Thoracic aorta (tissue), 2 donors: ENCODE measurements around the gene PUSL1. TPM values are rescaled to one million over a fixed set of nuclear protein-coding genes. Genes with fewer than 3 reads are reported as not detected.

ENCODE experiments used
- ATAC-seq: fragments of 150-250 bp; one replicate; pipeline ENCODE4 v1.8.0; 2017; ENCODE audit warnings: low read depth; ENCODE audit not compliant: insufficient number of reproducible peaks, low FRiP score
- DNase-seq: peaks from one replicate; pipeline ENCODE4 v3.0.0-alpha.2; 2020; ENCODE audit warnings: low spot score
- H3K27ac ChIP-seq, 2 donors: fragments of 200-600 bp; sonication (generic); 1 replicate in 1 of 2; 2 replicates in 1 of 2; pipeline ENCODE4 v1.5.1; 2016; ENCODE audit warnings: mild to moderate bottlenecking in 2 of 2, moderate library complexity in 2 of 2
- H3K27me3 ChIP-seq: fragments of 200-600 bp; sonication (generic); replicated peaks from 2 replicates; pipeline ENCODE4 v1.6.0; 2016; ENCODE audit warnings: mild to moderate bottlenecking; ENCODE audit not compliant: insufficient read depth
- H3K36me3 ChIP-seq: fragments of 200-600 bp; sonication (generic); one replicate; pipeline ENCODE4 v1.5.1; 2016
- H3K4me1 ChIP-seq, 2 donors: fragments of 200-600 bp; sonication (generic); 1 replicate in 1 of 2; 2 replicates in 1 of 2; pipeline versions ENCODE4 v1.5.1 to v1.6.0; 2016; ENCODE audit warnings: low read depth in 2 of 2, mild to moderate bottlenecking in 1 of 2; ENCODE audit not compliant: control insufficient read depth in 1 of 2
- H3K4me3 ChIP-seq: fragments of 200-600 bp; sonication (generic); 2 replicates; pipeline ENCODE4 v1.5.1; 2016; ENCODE audit warnings: mild to moderate bottlenecking
- H3K9me3 ChIP-seq: fragments of 200-600 bp; sonication (generic); 2 replicates; pipeline ENCODE4 v1.5.1; 2016
- total RNA-seq, 2 donors: library from RNA; depleted of rRNA; stranded (reverse); fragments of >200 nt; gene quantifications; one replicate each; pipeline versions ENCODE4 v1.1.0 to v1.2.3, GENCODE V29; 2016
- TF ChIP-seq, protein P1 (sequence below): fragments of 200-600 bp; sonication (generic); IDR thresholded peaks from one replicate; pipeline ENCODE4 v1.5.1; 2019; ENCODE audit warnings: antibody characterized with exemption

PUSL1 gene
- total RNA-seq, 2 donors from 2014 or later = 22.1 to 22.6 TPM

- H3K4me1 ChIP-seq = peaks cover 18 to 28% of the 10 kb centered on the region in 2 donors
- peaks cover 30% of the 10 kb centered on the region for H3K36me3 ChIP-seq
- H3K4me3 ChIP-seq = no peak overlapping the region
- no peaks in the 10 kb centered on the region for H3K27me3 ChIP-seq
- H3K27ac ChIP-seq = no peak overlapping the region
- no peak for ATAC-seq
- TF ChIP-seq, protein P1, sequence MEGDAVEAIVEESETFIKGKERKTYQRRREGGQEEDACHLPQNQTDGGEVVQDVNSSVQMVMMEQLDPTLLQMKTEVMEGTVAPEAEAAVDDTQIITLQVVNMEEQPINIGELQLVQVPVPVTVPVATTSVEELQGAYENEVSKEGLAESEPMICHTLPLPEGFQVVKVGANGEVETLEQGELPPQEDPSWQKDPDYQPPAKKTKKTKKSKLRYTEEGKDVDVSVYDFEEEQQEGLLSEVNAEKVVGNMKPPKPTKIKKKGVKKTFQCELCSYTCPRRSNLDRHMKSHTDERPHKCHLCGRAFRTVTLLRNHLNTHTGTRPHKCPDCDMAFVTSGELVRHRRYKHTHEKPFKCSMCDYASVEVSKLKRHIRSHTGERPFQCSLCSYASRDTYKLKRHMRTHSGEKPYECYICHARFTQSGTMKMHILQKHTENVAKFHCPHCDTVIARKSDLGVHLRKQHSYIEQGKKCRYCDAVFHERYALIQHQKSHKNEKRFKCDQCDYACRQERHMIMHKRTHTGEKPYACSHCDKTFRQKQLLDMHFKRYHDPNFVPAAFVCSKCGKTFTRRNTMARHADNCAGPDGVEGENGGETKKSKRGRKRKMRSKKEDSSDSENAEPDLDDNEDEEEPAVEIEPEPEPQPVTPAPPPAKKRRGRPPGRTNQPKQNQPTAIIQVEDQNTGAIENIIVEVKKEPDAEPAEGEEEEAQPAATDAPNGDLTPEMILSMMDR = no peak
- no peak for DNase-seq
- no peaks in the 10 kb centered on the region for H3K9me3 ChIP-seq
Observed at GRCh38 chr1:1267488-1268283, 40.7 kb upstream of the PUSL1 start.

GRCh38 chr1:1268284-1268682 lies 40.1 kb upstream of the PUSL1 start:
- Histone ChIP-seq H3K4me1 (peaks cover 18 to 30% of the 10 kb centered on the region in 2 donors), H3K36me3 (peaks cover 24% of the 10 kb centered on the region)

GRCh38 chr1:1270813-1271212 lies 37.6 kb upstream of the PUSL1 start:
- H3K36me3 ChIP-seq = peaks cover 11% of the 10 kb centered on the region
- ATAC-seq (no peak), DNase-seq (no peak)
- no peaks in the 10 kb centered on the region for H3K9me3 ChIP-seq
- H3K4me3 ChIP-seq = peak overlapping the region; percentile 15
- peaks cover 21 to 37% of the 10 kb centered on the region in 2 donors for H3K4me1 ChIP-seq
- TF ChIP-seq, protein P1 = no peak
- H3K27me3 ChIP-seq = no peaks in the 10 kb centered on the region
- no peak overlapping the region for H3K27ac ChIP-seq

More at GRCh38 chr1:1268284-1268682, 40.1 kb upstream of the PUSL1 start:
- H3K27me3 ChIP-seq = no peaks in the 10 kb centered on the region
- no peaks in the 10 kb centered on the region for H3K9me3 ChIP-seq
- TF ChIP-seq, protein P1 = no peak
- no peak for ATAC-seq
- H3K27ac ChIP-seq = no peak overlapping the region
- H3K4me3 ChIP-seq = no peak overlapping the region
- DNase-seq = no peak

DNA sequence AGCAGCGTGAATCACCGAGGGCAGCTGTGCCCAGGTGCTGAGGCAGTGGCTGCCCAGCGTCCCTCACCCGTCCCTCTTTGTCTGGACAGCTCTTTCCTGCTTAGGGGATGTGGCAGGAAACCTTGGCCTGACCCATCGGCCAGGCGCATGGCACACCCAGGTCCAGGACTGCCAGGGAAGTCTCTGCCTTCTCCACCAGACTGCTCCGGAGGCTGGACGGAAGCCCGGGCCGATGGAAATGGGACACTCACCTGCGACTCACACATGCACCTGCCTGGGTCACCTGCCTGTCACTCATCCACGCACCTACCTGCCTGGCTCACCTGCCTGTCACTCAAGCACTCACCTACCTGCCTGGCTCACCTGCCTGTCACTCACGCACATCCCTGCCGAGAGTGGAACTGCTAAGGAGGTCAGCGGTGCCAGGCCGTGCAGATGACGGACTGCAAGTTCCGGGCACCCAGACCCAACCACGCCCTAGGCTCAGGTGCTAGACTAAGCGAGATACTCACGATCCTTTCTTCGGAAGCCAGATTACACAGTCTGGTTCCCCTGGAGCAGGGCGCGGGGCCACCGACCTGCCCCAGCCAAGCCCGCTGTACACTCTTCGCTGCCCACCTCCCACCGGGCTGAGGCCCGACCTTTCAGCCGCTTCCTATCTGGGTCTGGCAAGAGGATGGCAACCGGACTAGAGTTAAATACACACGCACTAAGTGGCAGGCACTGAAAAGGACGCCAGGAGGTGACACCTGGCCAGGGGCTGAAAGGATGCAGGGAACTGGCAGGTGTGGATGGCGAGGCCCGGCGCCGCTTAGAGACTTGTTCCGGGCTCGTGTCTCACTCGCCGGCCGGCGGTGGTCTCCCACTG lies 35.8 kb upstream of the PUSL1 start:
- Histone ChIP-seq H3K4me3 (peak overlapping the region; percentile 97), H3K27me3 (no peaks in the 10 kb centered on the region), H3K9me3 (no peaks in the 10 kb centered on the region), H3K4me1 (peaks cover 21 to 37% of the 10 kb centered on the region in 2 donors), H3K27ac (peak overlapping the region; percentile 27 to 58), H3K36me3 (peaks cover 1% of the 10 kb centered on the region)
- ATAC-seq (no peak), DNase-seq (no peak)
- TF ChIP-seq, protein P1 = no peak

- no peak for DNase-seq
- Histone ChIP-seq H3K4me1 (peaks cover 21 to 37% of the 10 kb centered on the region in 2 donors), H3K27ac (peak overlapping the region; percentile 27 to 58), H3K4me3 (peak overlapping the region; percentile 97), H3K9me3 (no peaks in the 10 kb centered on the region), H3K27me3 (no peaks in the 10 kb centered on the region), H3K36me3 (no peaks in the 10 kb centered on the region)
- TF ChIP-seq, protein P1 = no peak
- ATAC-seq = no peak
Observed at GRCh38 chr1:1273209-1273511, 35.2 kb upstream of the PUSL1 start.
